ENCODE measurements around the gene SMYD5.

DNA sequence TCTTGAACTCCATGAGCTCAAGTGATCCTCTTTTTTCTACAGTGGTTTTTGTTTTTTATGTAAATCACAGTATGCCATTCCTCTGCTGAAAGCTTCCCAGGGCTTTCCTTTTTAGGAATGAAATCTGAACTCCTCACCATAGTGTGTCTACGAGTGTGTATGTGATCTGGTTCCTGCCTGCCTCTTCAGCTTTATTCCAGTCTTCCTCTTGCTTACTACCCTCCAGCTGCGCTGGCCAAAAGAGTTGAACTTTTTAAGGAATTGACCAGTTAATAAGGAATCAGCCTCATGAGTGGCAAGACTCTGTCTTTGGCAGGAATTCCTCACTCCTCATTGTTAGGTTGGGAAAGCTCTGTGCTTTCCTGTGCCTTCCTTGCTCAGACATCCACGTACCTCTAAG, 24.1 kb downstream of the SMYD5 start:
- TF ChIP-seq POLR2A (IDR thresholded peaks at IDR 0.05) = no peak
- TF ChIP-seq, protein P1, sequence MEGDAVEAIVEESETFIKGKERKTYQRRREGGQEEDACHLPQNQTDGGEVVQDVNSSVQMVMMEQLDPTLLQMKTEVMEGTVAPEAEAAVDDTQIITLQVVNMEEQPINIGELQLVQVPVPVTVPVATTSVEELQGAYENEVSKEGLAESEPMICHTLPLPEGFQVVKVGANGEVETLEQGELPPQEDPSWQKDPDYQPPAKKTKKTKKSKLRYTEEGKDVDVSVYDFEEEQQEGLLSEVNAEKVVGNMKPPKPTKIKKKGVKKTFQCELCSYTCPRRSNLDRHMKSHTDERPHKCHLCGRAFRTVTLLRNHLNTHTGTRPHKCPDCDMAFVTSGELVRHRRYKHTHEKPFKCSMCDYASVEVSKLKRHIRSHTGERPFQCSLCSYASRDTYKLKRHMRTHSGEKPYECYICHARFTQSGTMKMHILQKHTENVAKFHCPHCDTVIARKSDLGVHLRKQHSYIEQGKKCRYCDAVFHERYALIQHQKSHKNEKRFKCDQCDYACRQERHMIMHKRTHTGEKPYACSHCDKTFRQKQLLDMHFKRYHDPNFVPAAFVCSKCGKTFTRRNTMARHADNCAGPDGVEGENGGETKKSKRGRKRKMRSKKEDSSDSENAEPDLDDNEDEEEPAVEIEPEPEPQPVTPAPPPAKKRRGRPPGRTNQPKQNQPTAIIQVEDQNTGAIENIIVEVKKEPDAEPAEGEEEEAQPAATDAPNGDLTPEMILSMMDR (IDR thresholded peaks at IDR 0.05) = no peak
